ENCODE results near the gene CAVIN2.

CAVIN2 gene

DNA sequence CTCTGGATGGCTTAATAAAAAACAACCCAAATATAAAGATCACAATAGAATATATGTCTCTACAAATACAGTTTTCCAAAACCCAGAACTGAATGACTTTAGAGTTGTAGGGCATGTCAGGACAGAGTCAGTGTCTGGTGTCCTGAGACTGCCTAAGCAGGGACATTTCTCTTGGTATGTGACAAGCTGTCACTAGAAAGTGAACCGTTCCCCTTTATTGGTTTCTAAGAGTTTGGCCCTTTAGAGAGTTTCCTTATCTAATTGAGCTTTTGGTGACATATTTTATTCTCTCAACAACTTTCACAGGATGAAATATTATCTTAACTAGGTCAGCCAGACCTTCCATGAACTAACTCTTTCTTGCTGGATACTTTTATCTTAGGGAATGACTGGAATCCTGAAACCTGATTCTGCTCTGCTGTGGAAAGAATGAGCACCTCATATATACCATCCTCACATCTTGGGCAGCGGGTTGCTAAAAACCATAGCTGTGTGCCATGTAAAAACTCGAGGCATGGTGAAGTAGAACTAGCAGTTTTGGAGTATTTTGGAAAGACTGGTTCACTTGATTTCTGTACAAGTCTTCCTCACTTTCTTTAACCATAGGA lies 54.8 kb downstream of the CAVIN2 start:
- Histone ChIP-seq H2AFZ (ENCODE audit: low read depth, low read length, severe bottlenecking) (no peak overlapping the region), H3K9ac (ENCODE audit: low read length) (no peak overlapping the region), H3K27ac (ENCODE audit: low read depth, low read length) (no peak overlapping the region), H3F3A (ENCODE audit: insufficient read depth) (no peaks in the 10 kb centered on the region), H3K9me3 (ENCODE audit: insufficient read depth, low read length) (no peaks in the 10 kb centered on the region), H4K20me1 (ENCODE audit: low read depth, low read length) (no peaks in the 10 kb centered on the region), H3K4me2 (ENCODE audit: low read depth, low read length, poor library complexity, severe bottlenecking) (no peak overlapping the region), H3K4me3 (ENCODE audit: insufficient read depth, low read length, poor library complexity, severe bottlenecking) (no peak overlapping the region), H3K79me2 (ENCODE audit: insufficient read depth, low read length) (no peaks in the 10 kb centered on the region), H3K27me3 (ENCODE audit: low read length) (no peaks in the 10 kb centered on the region), H3K9me2 (replicated peaks; ENCODE audit: insufficient read depth, low read length) (no peaks in the 10 kb centered on the region), H3K36me3 (ENCODE audit: low read length) (no peaks in the 10 kb centered on the region)
- TF ChIP-seq EZH2phosphoT487 (conservative IDR thresholded peaks at IDR 0.05; ENCODE audit: low read length) = no peak
- no peak for TF ChIP-seq CTCF (IDR thresholded peaks at IDR 0.05; ENCODE audit: insufficient read depth, low read length, poor library complexity, severe bottlenecking)

- Histone ChIP-seq H3K27ac (ENCODE audit: low read depth, low read length) (no peak overlapping the region), H3K9me3 (ENCODE audit: insufficient read depth, low read length) (no peaks in the 10 kb centered on the region), H3K4me2 (ENCODE audit: low read depth, low read length, poor library complexity, severe bottlenecking) (no peak overlapping the region), H3K4me3 (ENCODE audit: insufficient read depth, low read length, poor library complexity, severe bottlenecking) (no peak overlapping the region), H3K27me3 (ENCODE audit: low read length) (no peaks in the 10 kb centered on the region), H2AFZ (ENCODE audit: low read depth, low read length, severe bottlenecking) (no peak overlapping the region), H3K36me3 (ENCODE audit: low read length) (no peaks in the 10 kb centered on the region), H4K20me1 (ENCODE audit: low read depth, low read length) (no peaks in the 10 kb centered on the region), H3K9ac (ENCODE audit: low read length) (no peak overlapping the region), H3K79me2 (ENCODE audit: insufficient read depth, low read length) (no peaks in the 10 kb centered on the region), H3K9me2 (replicated peaks; ENCODE audit: insufficient read depth, low read length) (no peaks in the 10 kb centered on the region), H3F3A (ENCODE audit: insufficient read depth) (no peaks in the 10 kb centered on the region)
- TF ChIP-seq EZH2phosphoT487 (conservative IDR thresholded peaks at IDR 0.05; ENCODE audit: low read length) (no peak), CTCF (IDR thresholded peaks at IDR 0.05; ENCODE audit: insufficient read depth, low read length, poor library complexity, severe bottlenecking) (no peak)
These were observed 56.2 kb downstream of the CAVIN2 start for GRCh38 chr2:191790737-191791136.

GRCh38 chr2:191789796-191790195 lies 57.1 kb downstream of the CAVIN2 start:
- H3K4me2 ChIP-seq (ENCODE audit: low read depth, low read length, poor library complexity, severe bottlenecking) = no peak overlapping the region
- no peaks in the 10 kb centered on the region for H3F3A ChIP-seq (ENCODE audit: insufficient read depth)
- no peaks in the 10 kb centered on the region for H3K27me3 ChIP-seq (ENCODE audit: low read length)
- no peaks in the 10 kb centered on the region for H4K20me1 ChIP-seq (ENCODE audit: low read depth, low read length)
- no peaks in the 10 kb centered on the region for H3K9me3 ChIP-seq (ENCODE audit: insufficient read depth, low read length)
- H3K4me3 ChIP-seq (ENCODE audit: insufficient read depth, low read length, poor library complexity, severe bottlenecking) = no peak overlapping the region
- no peaks in the 10 kb centered on the region for H3K9me2 ChIP-seq (replicated peaks; ENCODE audit: insufficient read depth, low read length)
- H3K9ac ChIP-seq (ENCODE audit: low read length) = no peak overlapping the region
- H3K79me2 ChIP-seq (ENCODE audit: insufficient read depth, low read length) = no peaks in the 10 kb centered on the region
- H2AFZ ChIP-seq (ENCODE audit: low read depth, low read length, severe bottlenecking) = no peak overlapping the region
- H3K27ac ChIP-seq (ENCODE audit: low read depth, low read length) = no peak overlapping the region
- H3K36me3 ChIP-seq (ENCODE audit: low read length) = no peaks in the 10 kb centered on the region
- TF ChIP-seq EZH2phosphoT487 (conservative IDR thresholded peaks at IDR 0.05; ENCODE audit: low read length) (no peak), CTCF (IDR thresholded peaks at IDR 0.05; ENCODE audit: insufficient read depth, low read length, poor library complexity, severe bottlenecking) (no peak)

Measured in SU-DHL-6 (cell line).